Left lung (tissue), 10 donors: ENCODE results near the gene ANKZF1. TPM values are rescaled to one million over a fixed set of nuclear protein-coding genes. Genes with fewer than 3 reads are reported as not detected.

Experiments
- ATAC-seq: fragments of 200-7000 bp; cut with Tn5 transposase; one replicate; pipeline ENCODE4 v1.9.1; 2020; ENCODE audit warnings: moderate library complexity
- DNase-seq, 4 donors: peaks; one replicate each; pipeline ENCODE4 v3.0.0-alpha.2; 2013 to 2020
- H3K27ac ChIP-seq, 2 donors: fragments of 200-600 bp; sonication (generic) in 1 of 2; one replicate each; pipeline versions ENCODE4 v1.5.0 to v1.8.0; 2020 to 2021
- H3K27me3 ChIP-seq, 2 donors: fragments of 200-600 bp; sonication (generic) in 1 of 2; one replicate each; pipeline versions ENCODE4 v1.5.0 to v1.8.0; 2020 to 2021
- H3K36me3 ChIP-seq, 2 donors: fragments of 200-600 bp; sonication (generic) in 1 of 2; one replicate each; pipeline versions ENCODE4 v1.5.0 to v1.8.0; 2020 to 2021
- H3K4me1 ChIP-seq, 2 donors: fragments of 200-600 bp; one replicate each; pipeline ENCODE4 v1.8.0; 2021
- H3K4me3 ChIP-seq, 2 donors: fragments of 200-600 bp; sonication (generic) in 1 of 2; one replicate each; pipeline versions ENCODE4 v1.5.0 to v1.8.0; 2020 to 2021; ENCODE audit warnings: mild to moderate bottlenecking in 1 of 2
- H3K9me3 ChIP-seq, 2 donors: fragments of 200-600 bp; sonication (generic) in 1 of 2; one replicate each; pipeline versions ENCODE4 v1.5.0 to v1.8.0; 2020 to 2021
- CTCF ChIP-seq, 2 donors: fragments of 200-600 bp; sonication (generic) in 1 of 2; IDR thresholded peaks; one replicate each; pipeline versions ENCODE4 v1.5.0 to v1.8.0; 2021; ENCODE audit warnings: antibody characterized with exemption in 2 of 2
- intact Hi-C, 2 donors: fragments of 100-400 bp; cut with DNase I; formaldehyde crosslinking; loops; one replicate each; pipeline versions ENCODE4 v1.11.2 to v1.14.2; 2022
- polyA plus RNA-seq, 6 donors: library from polyadenylated mRNA; unstranded; fragments of 120-200 nt; gene quantifications; one replicate each; pipeline ENCODE4 v1.2.1, GENCODE V29; 2013; ENCODE audit not compliant: insufficient read length in 6 of 6
- total RNA-seq, 2 donors: library from RNA; stranded (reverse); fragmentation: NEBNext Ultra II Directional; extraction: Animal tissue kit (Norgen Biotek cat#: 25700); gene quantifications; one replicate each; pipeline ENCODE4 v1.2.1, GENCODE V29; 2021
- donor health status: DM: no; HTN: yes; CAD: no.
- donor health status: DM: no; HTN: no; CAD: no.

The ANKZF1 gene
- total and polyA plus RNA-seq, 8 donors, result 34.5 to 85.5 (median 76.4) TPM

DNA sequence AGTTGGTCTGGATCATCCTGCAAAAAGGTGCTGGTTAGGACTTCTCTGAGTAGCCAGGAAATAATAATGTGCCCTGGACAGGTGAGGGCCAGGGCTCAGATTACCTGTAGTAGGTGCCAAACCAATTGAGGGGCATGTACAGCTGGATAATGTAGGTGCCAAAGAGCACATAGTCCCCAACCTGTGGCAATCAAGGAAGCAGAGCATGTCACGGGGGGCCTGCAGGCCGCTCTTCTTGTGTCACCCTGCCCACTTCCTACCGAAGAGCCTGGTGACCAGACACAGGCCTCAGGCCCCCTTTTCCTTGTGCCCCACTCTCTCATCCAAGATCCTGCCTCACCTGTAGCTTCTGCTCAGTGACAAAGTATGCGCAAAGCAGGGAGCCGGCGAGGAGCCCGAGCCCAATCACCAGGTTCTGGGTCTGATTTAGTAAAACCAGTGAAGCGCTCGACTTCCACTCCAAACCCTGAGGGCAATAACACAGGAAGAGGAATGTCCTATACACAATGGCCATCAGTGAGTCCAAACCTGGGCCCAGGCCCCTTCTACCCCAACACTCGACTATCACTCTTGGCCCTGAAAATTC is 16.0 kb upstream of the ANKZF1 start:
- peaks cover 0 to 72% of the 10 kb centered on the region in 2 donors for H3K36me3 ChIP-seq

GRCh38 chr2:219214141-219214540 is 15.5 kb upstream of the ANKZF1 start:
- no peaks in the 10 kb centered on the region for H3K9me3 ChIP-seq
- H3K4me1 ChIP-seq, result peaks cover 10 to 40% of the 10 kb centered on the region in 2 donors
- no peak overlapping the region for H3K27ac ChIP-seq
- no peak for TF ChIP-seq CTCF (IDR thresholded peaks at IDR 0.05)
- no peaks in the 10 kb centered on the region for H3K27me3 ChIP-seq
- DNase-seq (no peak), ATAC-seq (no peak)
- H3K36me3 ChIP-seq, result peaks cover 0 to 66% of the 10 kb centered on the region in 2 donors
- intact Hi-C loops, result no loop called here
- no peak overlapping the region for H3K4me3 ChIP-seq

More for the DNA sequence above, 16.0 kb upstream of the ANKZF1 start:
- ATAC-seq, result no peak
- no peak for TF ChIP-seq CTCF (IDR thresholded peaks at IDR 0.05)
- Histone ChIP-seq H3K9me3 (no peaks in the 10 kb centered on the region), H3K4me3 (no peak overlapping the region), H3K27ac (no peak overlapping the region), H3K4me1 (peaks cover 7 to 38% of the 10 kb centered on the region in 2 donors), H3K27me3 (no peaks in the 10 kb centered on the region)
- no peak for DNase-seq
- intact Hi-C loops, result no loop called here

DNA sequence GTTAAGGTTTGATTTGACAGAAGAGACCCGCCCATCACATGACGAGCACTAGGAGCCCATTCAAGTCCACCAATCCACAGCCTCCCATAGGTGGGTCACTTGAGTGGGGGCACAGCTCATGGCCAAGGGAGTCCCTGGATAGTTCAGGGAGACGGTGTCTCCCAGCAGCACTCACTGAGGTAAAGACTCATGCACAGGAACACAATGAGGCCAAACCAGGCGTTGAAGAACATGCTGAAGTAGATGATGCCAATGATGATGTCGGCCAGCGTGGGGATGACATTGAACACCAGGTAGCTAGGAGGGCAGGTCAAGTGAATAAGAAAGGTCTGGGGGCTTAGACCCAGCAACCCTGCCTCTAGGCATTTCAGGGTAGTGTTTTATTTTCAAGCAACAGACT is 14.8 kb upstream of the ANKZF1 start:
- H3K27me3 ChIP-seq, result no peaks in the 10 kb centered on the region

DNA sequence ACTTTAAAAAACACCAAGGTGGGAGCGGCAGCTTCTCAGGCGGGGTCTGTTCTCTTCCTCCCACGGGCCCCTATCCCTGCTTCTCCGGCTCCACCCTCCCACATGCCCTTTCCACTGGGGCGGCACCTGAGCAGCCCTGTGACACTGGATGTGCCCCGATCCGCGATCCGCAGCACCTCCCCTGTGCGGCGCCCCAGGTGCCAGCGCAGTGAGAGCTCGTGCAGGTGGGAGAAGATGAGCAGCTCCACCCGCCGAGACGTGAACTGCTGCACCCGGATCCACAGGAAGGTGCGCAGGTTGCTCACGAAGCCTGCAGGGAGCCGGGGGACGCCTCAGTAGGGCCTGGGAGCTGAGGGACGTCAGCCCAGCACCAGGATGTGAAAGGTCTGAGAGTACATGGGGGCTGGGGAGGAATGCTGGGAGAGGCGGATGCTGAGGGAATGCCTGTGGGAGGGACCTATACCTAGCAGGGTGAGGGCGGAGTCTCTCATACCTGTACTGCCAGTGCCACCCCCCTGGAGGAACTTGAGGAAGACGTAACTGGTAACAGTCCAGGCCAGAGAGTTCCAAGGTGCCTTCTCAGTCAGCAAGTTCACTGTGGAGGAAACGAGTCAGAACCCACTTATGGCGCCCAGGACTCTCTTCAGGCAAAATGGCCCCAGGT is 13.6 kb upstream of the ANKZF1 start:
- ATAC-seq (no peak), DNase-seq (no peak)
- H3K4me3 ChIP-seq, result no peak overlapping the region
- H3K36me3 ChIP-seq, result peaks cover 0 to 64% of the 10 kb centered on the region in 2 donors
- no peak for TF ChIP-seq CTCF (IDR thresholded peaks at IDR 0.05)
- H3K27ac ChIP-seq, result no peak overlapping the region
- no peaks in the 10 kb centered on the region for H3K27me3 ChIP-seq
- H3K4me1 ChIP-seq, result peaks cover 17 to 35% of the 10 kb centered on the region in 2 donors
- intact Hi-C loops, result no loop called here
- H3K9me3 ChIP-seq, result no peaks in the 10 kb centered on the region

More for the DNA sequence above, 14.8 kb upstream of the ANKZF1 start:
- Histone ChIP-seq H3K4me3 (no peak overlapping the region), H3K9me3 (no peaks in the 10 kb centered on the region), H3K36me3 (peaks cover 0 to 64% of the 10 kb centered on the region in 2 donors), H3K4me1 (peaks cover 17 to 39% of the 10 kb centered on the region in 2 donors), H3K27ac (no peak overlapping the region)
- DNase-seq (no peak), ATAC-seq (no peak)
- intact Hi-C loops, result no loop called here
- TF ChIP-seq CTCF (IDR thresholded peaks at IDR 0.05), result no peak

GRCh38 chr2:219216535-219216915 is 13.1 kb upstream of the ANKZF1 start:
- ATAC-seq (no peak), DNase-seq (no peak)
- Histone ChIP-seq H3K27ac (no peak overlapping the region), H3K4me3 (no peak overlapping the region), H3K36me3 (peaks cover 0 to 66% of the 10 kb centered on the region in 2 donors), H3K27me3 (no peaks in the 10 kb centered on the region), H3K4me1 (peaks cover 17 to 35% of the 10 kb centered on the region in 2 donors), H3K9me3 (no peaks in the 10 kb centered on the region)
- TF ChIP-seq CTCF (IDR thresholded peaks at IDR 0.05), result no peak
- intact Hi-C loops, result no loop called here
